Stimulated activated CD8-positive, alpha-beta memory T cell treated with anti-CD3 and anti-CD28 coated beads, Interleukin-4, amount 100 ng/mL, for 24 hours (primary cell): Measurements from ENCODE around the gene OVAAL.

ENCODE experiments used
- DNase-seq: peaks from one replicate; pipeline ENCODE4 v3.0.0-alpha.2; 2020; ENCODE audit warnings: low read depth

OVAAL gene

GRCh38 chr1:180558664-180559063, at the start of gene OVAAL:
TSS of gene OVAAL (plus strand) at chr1:180558964.
- DNase-seq = no peak

DNA sequence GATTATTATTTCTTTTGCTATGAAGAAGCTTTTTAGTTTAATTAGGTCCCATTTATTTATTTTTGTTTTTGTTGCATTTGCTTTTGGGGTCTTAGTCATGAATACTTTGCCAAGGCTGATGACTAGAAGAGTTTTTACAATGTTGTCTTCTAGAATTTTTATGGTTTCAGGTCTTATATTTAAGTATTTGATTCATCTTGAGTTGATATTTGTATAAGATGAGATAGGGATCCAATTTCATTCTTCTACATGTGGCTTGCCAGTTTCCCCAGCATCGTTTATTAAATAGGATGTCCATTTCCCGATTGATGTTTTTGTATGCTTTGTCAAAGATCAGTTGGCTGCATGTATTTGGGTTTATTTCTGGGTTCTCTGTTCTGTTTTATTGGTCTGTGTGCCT, 47.9 kb upstream of the OVAAL start:
- DNase-seq = no peak

- DNase-seq = no peak
Observed at GRCh38 chr1:180513531-180513930, 45.2 kb upstream of the OVAAL start.

DNA sequence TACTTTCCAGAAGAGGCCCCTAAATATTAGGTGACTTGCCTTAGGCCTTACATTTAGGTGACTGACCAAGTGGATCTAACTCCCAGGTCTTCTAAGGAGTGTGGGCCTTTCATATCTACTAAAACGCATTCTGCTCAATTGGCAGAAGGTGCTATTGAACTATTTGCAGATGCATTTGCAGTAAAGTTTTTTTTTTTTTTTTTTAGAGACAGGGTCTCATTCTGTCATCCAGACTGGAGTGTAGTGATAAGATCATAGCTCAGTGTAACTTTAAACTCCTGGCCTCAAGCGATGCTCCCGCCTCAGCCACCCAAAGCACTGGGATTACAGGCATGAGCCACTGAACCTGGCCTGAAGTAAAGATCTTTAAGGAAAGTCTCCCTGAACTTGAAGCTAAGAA, 43.4 kb upstream of the OVAAL start:
- no peak for DNase-seq

DNA sequence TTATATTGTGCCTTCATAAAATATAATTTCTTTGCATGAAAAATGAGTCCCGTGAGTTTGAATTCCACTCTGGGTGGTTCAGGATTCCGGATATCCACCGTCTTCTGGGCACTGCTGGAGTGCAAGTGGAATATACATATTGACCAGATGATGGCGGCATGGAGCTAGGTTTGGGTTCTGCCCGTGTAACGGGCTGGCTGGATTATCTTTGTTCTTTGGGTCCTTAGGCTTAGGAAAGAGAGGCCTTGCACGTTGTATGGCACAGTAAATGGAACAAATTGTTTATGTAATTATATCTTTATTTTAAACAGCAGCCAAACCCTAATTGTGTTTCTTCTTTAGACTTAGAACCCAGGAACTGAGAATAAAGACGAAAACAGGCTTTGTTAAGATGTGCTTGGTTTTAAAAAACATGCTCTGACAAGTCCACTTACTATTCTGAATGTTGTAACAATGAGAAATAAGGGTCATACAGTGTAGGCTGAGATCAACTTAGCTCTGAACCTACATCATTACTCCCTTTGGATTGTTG, 42.8 kb upstream of the OVAAL start:
- no peak for DNase-seq

DNA sequence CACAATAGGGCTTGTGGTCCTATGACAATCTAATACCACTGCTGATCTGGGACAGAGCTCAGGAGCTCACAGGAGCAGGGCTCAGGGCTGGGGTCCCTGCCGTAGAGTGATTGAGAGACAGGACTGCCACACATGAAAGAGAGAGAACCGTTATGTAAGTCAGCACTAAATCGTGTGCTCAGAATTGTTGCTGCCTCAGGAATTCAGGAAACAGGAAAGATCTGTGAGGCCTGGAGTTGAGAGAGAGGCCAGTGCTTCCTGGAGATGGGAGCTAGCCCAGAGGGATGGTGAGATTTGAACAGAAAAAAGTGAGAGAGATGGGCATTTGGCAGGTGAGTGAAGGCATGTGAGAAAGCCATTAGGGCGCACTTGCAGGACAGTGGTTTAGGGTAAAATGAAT, 38.9 kb upstream of the OVAAL start:
- DNase-seq = no peak

GRCh38 chr1:180521474-180522212, 37.1 kb upstream of the OVAAL start:
- DNase-seq = no peak

DNA sequence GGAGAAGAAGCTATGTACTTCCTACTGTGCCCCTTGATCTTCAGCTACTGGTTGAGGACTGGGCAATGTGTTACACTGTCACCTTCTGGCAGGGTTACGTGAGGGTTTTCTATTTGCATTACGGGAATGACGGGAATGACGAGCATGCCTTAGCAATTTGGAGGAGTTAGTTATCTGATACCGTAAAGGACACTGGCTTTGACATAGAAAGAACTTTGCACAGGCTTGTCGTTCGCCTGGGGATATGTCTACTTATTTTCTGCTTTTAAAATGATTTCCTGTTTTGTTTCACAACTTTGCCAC, 36.6 kb upstream of the OVAAL start:
- no peak for DNase-seq

GRCh38 chr1:180524160-180524914, 34.4 kb upstream of the OVAAL start:
- no peak for DNase-seq

GRCh38 chr1:180524915-180525714, 33.6 kb upstream of the OVAAL start:
- no peak for DNase-seq

- DNase-seq = no peak
Observed at GRCh38 chr1:180525715-180526039, 33.1 kb upstream of the OVAAL start.

DNA sequence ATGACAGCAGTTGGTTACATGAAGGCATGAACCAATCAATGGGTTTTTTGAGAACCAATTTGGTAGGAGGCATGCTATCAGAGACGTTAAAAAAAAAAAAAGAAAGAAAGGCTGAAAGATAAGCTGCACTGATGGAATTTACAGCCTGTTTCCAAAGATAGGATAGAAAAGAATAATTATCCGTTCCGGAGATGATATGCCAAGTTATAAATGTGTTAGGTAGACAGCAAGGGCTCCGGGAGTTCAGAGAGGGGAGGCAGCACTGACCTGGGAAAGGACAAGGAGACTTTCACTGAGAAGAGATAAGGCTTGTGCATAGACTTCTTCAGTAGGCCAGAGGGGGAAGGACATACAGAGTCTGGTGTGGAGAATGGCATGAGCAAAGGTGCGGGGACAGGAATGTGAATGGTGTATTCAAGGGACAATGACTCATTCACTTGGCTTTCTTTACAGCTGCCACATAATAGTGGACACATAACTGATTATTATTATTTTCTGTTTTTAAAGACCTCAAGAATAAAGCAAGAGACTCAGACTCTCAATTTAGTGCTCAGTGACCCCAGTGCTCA, 31.6 kb upstream of the OVAAL start:
- no peak for DNase-seq

- DNase-seq = no peak
Observed at GRCh38 chr1:180528868-180529470, 29.8 kb upstream of the OVAAL start.

GRCh38 chr1:180530501-180530900, 28.3 kb upstream of the OVAAL start:
- DNase-seq = no peak

DNA sequence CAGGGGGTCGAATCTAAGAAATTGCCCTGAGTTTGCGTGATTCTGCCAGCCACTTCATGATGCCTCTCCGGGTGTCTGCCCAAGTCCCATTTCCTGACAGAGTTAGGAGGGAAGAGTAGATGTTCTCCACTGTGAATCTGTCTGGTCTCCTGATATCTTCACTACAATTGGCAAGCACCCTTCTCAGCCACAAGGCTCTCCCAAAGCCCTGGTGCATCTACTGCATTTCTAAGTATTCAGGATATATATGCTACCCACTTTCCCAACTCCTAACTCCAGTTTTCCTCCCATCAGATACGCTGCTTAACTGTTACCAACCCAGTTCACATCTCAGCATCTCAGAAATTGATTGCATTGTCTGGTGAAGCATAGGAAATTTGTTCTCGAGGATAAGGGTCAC, 25.9 kb upstream of the OVAAL start:
- no peak for DNase-seq

- peak; percentile 48 for DNase-seq
Observed at GRCh38 chr1:180533266-180533987, 25.3 kb upstream of the OVAAL start.

- DNase-seq = no peak
Observed at GRCh38 chr1:180534214-180534613, 24.6 kb upstream of the OVAAL start.

DNA sequence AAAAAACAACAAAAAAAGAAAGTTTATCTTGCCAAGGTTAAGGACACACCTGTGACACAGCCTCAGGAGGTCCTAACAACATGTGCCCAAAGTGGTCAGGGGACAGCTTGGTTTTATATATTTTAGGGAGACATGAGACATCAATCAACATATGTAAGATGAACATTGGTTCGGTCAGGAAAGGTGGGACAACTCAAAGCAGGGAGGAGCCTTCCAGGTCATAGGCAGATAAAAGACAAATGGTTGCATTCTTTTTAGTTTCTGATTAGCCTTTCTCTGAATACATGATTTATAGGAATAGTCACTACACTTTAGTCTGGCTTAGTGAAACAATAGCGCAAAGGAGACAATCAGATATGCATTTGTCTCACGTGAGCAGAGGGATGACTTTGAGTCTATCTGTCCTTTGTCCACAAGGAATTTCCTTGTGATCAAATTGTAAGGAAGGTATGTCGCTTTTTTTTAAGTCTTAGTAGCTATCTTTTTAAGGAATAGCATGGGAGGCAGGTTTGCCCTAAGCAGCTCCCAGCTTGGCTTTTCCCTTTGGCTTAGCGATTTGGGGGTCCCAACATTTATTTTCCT, 23.3 kb upstream of the OVAAL start:
- DNase-seq = no peak

GRCh38 chr1:180536821-180537372, 21.9 kb upstream of the OVAAL start:
- DNase-seq = no peak

GRCh38 chr1:180539136-180539535, 19.6 kb upstream of the OVAAL start:
- DNase-seq = no peak
